Calu3 (cell line): ENCODE measurements around the gene ZNF444. TPM values are rescaled to one million over a fixed set of nuclear protein-coding genes. Genes with fewer than 3 reads are reported as not detected.

Experiments
- BruUV-seq: library from RNA; stranded (reverse); fragments of 400-500 nt; replicated peaks from 2 replicates; lab custom pipeline; 2021; lab: Mats Ljungman, UMichigan
- CTCF ChIA-PET: fragments of 300-600 bp; sonication (Branson Sonifier 250); formaldehyde crosslinking; loops from one replicate; lab custom pipeline; 2022; ENCODE audit warnings: antibody characterized with exemption; lab: Charles Lee
- DNase-seq: peaks from one replicate; pipeline ENCODE4 v3.0.0; 2022
- H3K27ac Mint-ChIP-seq: one replicate; pipeline ENCODE4 v1.8.0; 2022; ENCODE audit warnings: mixed read lengths; ENCODE audit not compliant: unreplicated experiment
- H3K27me3 Mint-ChIP-seq: one replicate; pipeline ENCODE4 v1.8.0; 2022; ENCODE audit warnings: mixed read lengths; ENCODE audit not compliant: unreplicated experiment
- H3K36me3 Mint-ChIP-seq: one replicate; pipeline ENCODE4 v1.8.0; 2022; ENCODE audit warnings: mild to moderate bottlenecking, moderate library complexity, mixed read lengths; ENCODE audit not compliant: insufficient read depth, unreplicated experiment
- H3K4me1 Mint-ChIP-seq: one replicate; pipeline ENCODE4 v1.8.0; 2022; ENCODE audit warnings: mild to moderate bottlenecking, low read depth, mixed read lengths; ENCODE audit not compliant: unreplicated experiment
- H3K4me3 Mint-ChIP-seq: one replicate; pipeline ENCODE4 v1.8.0; 2022; ENCODE audit warnings: mild to moderate bottlenecking, low read depth, moderate library complexity, mixed read lengths; ENCODE audit not compliant: unreplicated experiment
- H3K9me3 Mint-ChIP-seq: one replicate; pipeline ENCODE4 v1.8.0; 2022; ENCODE audit warnings: low read depth, mixed read lengths; ENCODE audit not compliant: unreplicated experiment
- CTCF ChIP-seq: fragments of 200-600 bp; IDR thresholded peaks from one replicate; pipeline ENCODE4 v1.8.0; 2022; ENCODE audit warnings: antibody characterized with exemption; ENCODE audit not compliant: unreplicated experiment
- intact Hi-C: fragments of 100-400 bp; cut with micrococcal nuclease; formaldehyde crosslinking; loops from one replicate; pipeline ENCODE4 v1.10.0; 2022; ENCODE audit not compliant: unreplicated experiment
- total RNA-seq: library from RNA; stranded (reverse); gene quantifications from 2 replicates; pipeline ENCODE4 v1.2.3, GENCODE V29; 2022

The ZNF444 gene
- total RNA-seq, 1 experiment from 2014 or later, result 78.6 TPM

GRCh38 chr19:56162258-56162657, 21.2 kb downstream of the ZNF444 start:
- no peak overlapping the region for H3K4me3 Mint-ChIP-seq
- CTCF ChIA-PET, result no interaction called here

GRCh38 chr19:56163097-56163496, 22.0 kb downstream of the ZNF444 start:
- TF ChIP-seq CTCF, result no peak
- peaks cover 3% of the 10 kb centered on the region for H3K9me3 Mint-ChIP-seq

More at GRCh38 chr19:56162258-56162657, 21.2 kb downstream of the ZNF444 start:
- Mint-ChIP-seq H3K9me3 (peaks cover 3% of the 10 kb centered on the region), H3K4me1 (no peaks in the 10 kb centered on the region), H3K36me3 (peaks cover 45% of the 10 kb centered on the region), H3K27me3 (no peaks in the 10 kb centered on the region), H3K27ac (no peak overlapping the region)
- intact Hi-C loops, result no loop called here
- TF ChIP-seq CTCF, result no peak
- DNase-seq, result no peak
- BruUV-seq, result no TSS peak

GRCh38 chr19:56167064-56167578, 26.0 kb downstream of the ZNF444 start:
- Mint-ChIP-seq H3K9me3 (no peaks in the 10 kb centered on the region), H3K4me3 (no peak overlapping the region), H3K36me3 (peaks cover 14% of the 10 kb centered on the region), H3K27ac (no peak overlapping the region), H3K27me3 (no peaks in the 10 kb centered on the region), H3K4me1 (peaks cover 11% of the 10 kb centered on the region)
- CTCF ChIA-PET, result interaction anchor here (0.6 to 1.4 kb wide), 2 partner anchors 15 to 25 kb away, joined by 3 to 4 read pairs; no protein-coding TSS in a partner anchor
- TF ChIP-seq CTCF, result no peak
- intact Hi-C loops, result no loop called here
- no peak for DNase-seq
- no TSS peak for BruUV-seq

More at GRCh38 chr19:56163097-56163496, 22.0 kb downstream of the ZNF444 start:
- CTCF ChIA-PET, result interaction anchor here (0.7 kb wide), 1 partner anchor 90 kb away, joined by 5 read pairs; no protein-coding TSS in a partner anchor
- no peak for DNase-seq
- no peak overlapping the region for H3K27ac Mint-ChIP-seq
- no peak overlapping the region for H3K4me3 Mint-ChIP-seq
- H3K27me3 Mint-ChIP-seq, result no peaks in the 10 kb centered on the region
- BruUV-seq, result no TSS peak
- intact Hi-C loops, result no loop called here
- H3K36me3 Mint-ChIP-seq, result peaks cover 37% of the 10 kb centered on the region
- no peaks in the 10 kb centered on the region for H3K4me1 Mint-ChIP-seq

GRCh38 chr19:56170261-56170660, 29.2 kb downstream of the ZNF444 start:
- TF ChIP-seq CTCF, result no peak
- Mint-ChIP-seq H3K4me3 (peak overlapping the region; percentile 27), H3K36me3 (peaks cover 4% of the 10 kb centered on the region), H3K27me3 (peaks cover 25% of the 10 kb centered on the region), H3K9me3 (no peaks in the 10 kb centered on the region), H3K27ac (no peak overlapping the region), H3K4me1 (peaks cover 11% of the 10 kb centered on the region)
- intact Hi-C loops, result loop anchor here (2.0 to 10.0 kb wide), 2 partner anchors 59 to 165 kb away; no protein-coding TSS in a partner anchor
- no TSS peak for BruUV-seq
- peak; percentile 65 for DNase-seq
- CTCF ChIA-PET, result interaction anchor here (0.7 to 1.8 kb wide), 4 partner anchors 27 to 89 kb away, joined by 4 to 8 read pairs (median 6); no protein-coding TSS in a partner anchor
